ENCODE results near the gene PDE6A. TPM values are rescaled to one million over a fixed set of nuclear protein-coding genes. Genes with fewer than 3 reads are reported as not detected.

The PDE6A gene
- total RNA-seq = not detected in 2 replicates

GRCh38 chr5:149944666-149945065 is at the start of gene PDE6A:
PDE6A (minus strand) TSS chr5:149944793; CDS start chr5:149944673, 120 bp downstream.
- intact Hi-C loops (cut with micrococcal nuclease) = no loop called here

- intact Hi-C loops (cut with micrococcal nuclease) = no loop called here
Observed at GRCh38 chr5:149993471-149993870, 48.9 kb upstream of the PDE6A start.

GRCh38 chr5:149990518-149991376 is 46.2 kb upstream of the PDE6A start:
- intact Hi-C loops (cut with micrococcal nuclease) = loop anchor here (1.0 kb wide), 2 partner anchors 156 to 353 kb away; no protein-coding TSS in a partner anchor

- intact Hi-C loops (cut with micrococcal nuclease) = no loop called here
Observed at GRCh38 chr5:149988126-149988525, 43.5 kb upstream of the PDE6A start.

- intact Hi-C loops (cut with micrococcal nuclease) = no loop called here
Observed at GRCh38 chr5:149982505-149982904, 37.9 kb upstream of the PDE6A start.

GRCh38 chr5:149981206-149981605 is 36.6 kb upstream of the PDE6A start:
- intact Hi-C loops (cut with micrococcal nuclease) = no loop called here

- intact Hi-C loops (cut with micrococcal nuclease) = no loop called here
Observed at GRCh38 chr5:149979896-149980295, 35.3 kb upstream of the PDE6A start.

GRCh38 chr5:149975409-149975808 is 30.8 kb upstream of the PDE6A start:
- intact Hi-C loops (cut with micrococcal nuclease) = no loop called here

GRCh38 chr5:149969181-149969930 is 24.8 kb upstream of the PDE6A start:
- intact Hi-C loops (cut with micrococcal nuclease) = loop anchor here (10.0 kb wide), 2 partner anchors 135 to 335 kb away; no protein-coding TSS in a partner anchor

GRCh38 chr5:149966946-149967345 is 22.4 kb upstream of the PDE6A start:
- intact Hi-C loops (cut with micrococcal nuclease) = loop anchor here (10.0 kb wide), 2 partner anchors 132 to 332 kb away; no protein-coding TSS in a partner anchor

- intact Hi-C loops (cut with micrococcal nuclease) = loop anchor here (5.0 to 10.0 kb wide), 5 partner anchors 129 to 1581 kb away; partner anchors contain the start of genes FBXO38 and GRPEL2
Observed at GRCh38 chr5:149963729-149964128, 19.1 kb upstream of the PDE6A start.

- intact Hi-C loops (cut with micrococcal nuclease) = loop anchor here (5.0 to 10.0 kb wide), 5 partner anchors 128 to 1580 kb away; partner anchors contain the start of genes FBXO38 and GRPEL2
Observed at GRCh38 chr5:149962601-149963300, 18.2 kb upstream of the PDE6A start.

- intact Hi-C loops (cut with micrococcal nuclease) = loop anchor here (2.0 to 10.0 kb wide), 6 partner anchors 127 to 1580 kb away; partner anchors contain the start of genes FBXO38, GRPEL2 and PPARGC1B
Observed at GRCh38 chr5:149961957-149962409, 17.4 kb upstream of the PDE6A start.

- intact Hi-C loops (cut with micrococcal nuclease) = loop anchor here (2.0 to 10.0 kb wide), 6 partner anchors 126 to 1579 kb away; partner anchors contain the start of genes FBXO38, GRPEL2 and PPARGC1B
Observed at GRCh38 chr5:149961186-149961685, 16.6 kb upstream of the PDE6A start.

- intact Hi-C loops (cut with micrococcal nuclease) = loop anchor here (1.0 to 10.0 kb wide), 10 partner anchors 41 to 1578 kb away; partner anchors contain the start of genes CSNK1A1, FBXO38, GRPEL2 and PPARGC1B
Observed at GRCh38 chr5:149960272-149961185, 15.9 kb upstream of the PDE6A start, which contains the start of gene SLC26A2. SLC26A2 (plus strand) TSS chr5:149960758; CDS start chr5:149977653, 16,895 bp downstream.

- intact Hi-C loops (cut with micrococcal nuclease) = loop anchor here (1.0 to 10.0 kb wide), 11 partner anchors 42 to 1577 kb away; partner anchors contain the start of genes CSNK1A1, FBXO38, GRPEL2 and PPARGC1B
Observed at GRCh38 chr5:149959406-149960236, 15.0 kb upstream of the PDE6A start.

GRCh38 chr5:149957855-149958254 is 13.3 kb upstream of the PDE6A start:
- intact Hi-C loops (cut with micrococcal nuclease) = loop anchor here (5.0 kb wide), 1 partner anchor 56 kb away; no protein-coding TSS in a partner anchor

- intact Hi-C loops (cut with micrococcal nuclease) = loop anchor here (5.0 kb wide), 1 partner anchor 54 kb away; no protein-coding TSS in a partner anchor
Observed at GRCh38 chr5:149956685-149957084, 12.1 kb upstream of the PDE6A start.

All from T-helper 2 cell treated with Interferon-gamma antibody and Interleukin-4, amounts not matched to agents 100 ng/mL and 5 ng/mL, for 36 hours (primary cell).